GM19468 (cell line): ENCODE data around the gene IER5.

ENCODE experiments used
- ATAC-seq: cut with Tn5 transposase; IDR thresholded peaks from one replicate; pipeline ENCODE4 v1.9.1; 2021; ENCODE audit warnings: mild to moderate bottlenecking, moderate library complexity, moderate number of reproducible peaks; ENCODE audit not compliant: unreplicated experiment; ENCODE audit errors: extremely low read depth

Gene IER5

GRCh38 chr1:181128592-181129497, 40.3 kb downstream of the IER5 start:
- ATAC-seq = no peak

GRCh38 chr1:181129771-181130606, 41.5 kb downstream of the IER5 start:
- no peak for ATAC-seq

GRCh38 chr1:181131255-181131941, 42.9 kb downstream of the IER5 start:
- ATAC-seq = no peak

GRCh38 chr1:181133441-181133951, 45.0 kb downstream of the IER5 start:
- ATAC-seq = no peak

- ATAC-seq = no peak
Measured at GRCh38 chr1:181133969-181134418, 45.5 kb downstream of the IER5 start.

- peak; percentile 30 for ATAC-seq
Measured at GRCh38 chr1:181134543-181135436, 46.3 kb downstream of the IER5 start.

- no peak for ATAC-seq
Measured at GRCh38 chr1:181135437-181135731, 46.9 kb downstream of the IER5 start.

- no peak for ATAC-seq
Measured at GRCh38 chr1:181135815-181136737, 47.6 kb downstream of the IER5 start.

- no peak for ATAC-seq
Measured at GRCh38 chr1:181136738-181137122, 48.2 kb downstream of the IER5 start.

GRCh38 chr1:181137217-181137743, 48.8 kb downstream of the IER5 start:
- ATAC-seq = no peak

GRCh38 chr1:181139631-181140061, 51.1 kb downstream of the IER5 start:
- ATAC-seq = no peak

- no peak for ATAC-seq
Measured at GRCh38 chr1:181140398-181140797, 51.9 kb downstream of the IER5 start.

- no peak for ATAC-seq
Measured at GRCh38 chr1:181140891-181141290, 52.4 kb downstream of the IER5 start.

- ATAC-seq = no peak
Measured at GRCh38 chr1:181141431-181141910, 53.0 kb downstream of the IER5 start.
